ENCODE measurements around the gene CHCHD5.

- no peak for TF ChIP-seq POLR2A (IDR thresholded peaks at IDR 0.05; ENCODE audit: low read depth, low read length)
- TF ChIP-seq POLR2AphosphoS5 (IDR thresholded peaks at IDR 0.05; ENCODE audit: low read depth, low read length), result no peak
- no peak for TF ChIP-seq TAF1 (IDR thresholded peaks at IDR 0.05; ENCODE audit: borderline replicate concordance, low read depth, low read length)
Observed at GRCh38 chr2:112634153-112634873, 49.9 kb downstream of the CHCHD5 start.

Measured in GM12892 (cell line).